WTC11 (cell line): Measurements from ENCODE around the gene PVALEF. TPM values are rescaled to one million over a fixed set of nuclear protein-coding genes. Genes with fewer than 3 reads are reported as not detected.

Experiments used
- ATAC-seq: fragments of 200-7000 bp; cut with Tn5 transposase; 2 replicates; pipeline ENCODE4 v1.10.0; 2021; ENCODE audit warnings: mild to moderate bottlenecking, moderate library complexity
- CTCF ChIA-PET: fragments of 300-600 bp; sonication (Branson Sonifier 250); formaldehyde crosslinking; loops from one replicate; lab custom pipeline; 2021; ENCODE audit warnings: antibody characterized with exemption; lab: Charles Lee
- POLR2A ChIA-PET: fragments of 350-600 bp; sonication (Branson Sonifier 250); formaldehyde crosslinking; loops from one replicate; lab custom pipeline; 2021; ENCODE audit warnings: antibody characterized with exemption; lab: Charles Lee
- DNase-seq: peaks from one replicate; pipeline ENCODE4 v3.0.0; 2021; ENCODE audit warnings: low spot score
- H3K27ac Mint-ChIP-seq: 2 replicates; pipeline ENCODE4 v1.8.0; 2021; ENCODE audit warnings: mixed read lengths
- H3K27me3 Mint-ChIP-seq: 2 replicates; pipeline ENCODE4 v1.8.0; 2021; ENCODE audit warnings: low read depth, mild to moderate bottlenecking, moderate library complexity, mixed read lengths
- H3K36me3 Mint-ChIP-seq: 2 replicates; pipeline ENCODE4 v1.8.0; 2021; ENCODE audit warnings: mixed read lengths
- H3K4me1 Mint-ChIP-seq: 2 replicates; pipeline ENCODE4 v1.8.0; 2022; ENCODE audit warnings: mixed read lengths
- H3K4me3 Mint-ChIP-seq: 2 replicates; pipeline ENCODE4 v1.8.0; 2021; ENCODE audit warnings: mild to moderate bottlenecking, moderate library complexity, mixed read lengths
- H3K9me3 Mint-ChIP-seq: 2 replicates; pipeline ENCODE4 v1.8.0; 2021; ENCODE audit warnings: mixed read lengths
- AFF4 ChIP-seq: sonication (generic); formaldehyde crosslinking; IDR thresholded peaks from 2 replicates; pipeline ENCODE4 v1.8.1; 2023; ENCODE audit warnings: mild to moderate bottlenecking, missing genetic modification reagents, borderline replicate concordance
- ETV6 ChIP-seq: sonication (generic); formaldehyde crosslinking; IDR thresholded peaks from 2 replicates; pipeline ENCODE4 v1.8.1; 2022; ENCODE audit warnings: mild to moderate bottlenecking, missing genetic modification reagents
- FOXP4 ChIP-seq: sonication (generic); formaldehyde crosslinking; IDR thresholded peaks from 2 replicates; pipeline ENCODE4 v1.8.0; 2022; ENCODE audit warnings: mild to moderate bottlenecking, missing genetic modification reagents
- JAZF1 ChIP-seq: fragments of 250-450 bp; sonication (Bioruptor Pico); IDR thresholded peaks from 2 replicates; pipeline ENCODE4 v1.9.0; 2021; ENCODE audit warnings: moderate library complexity, mild to moderate bottlenecking, inconsistent platforms
- KAT7 ChIP-seq: sonication (generic); formaldehyde crosslinking; IDR thresholded peaks from 2 replicates; pipeline ENCODE4 v1.8.1; 2023; ENCODE audit warnings: missing genetic modification reagents, mild to moderate bottlenecking, borderline replicate concordance
- MXD4 ChIP-seq: fragments of 250-450 bp; sonication (Bioruptor Pico); IDR thresholded peaks from 2 replicates; pipeline ENCODE4 v1.8.0; 2021; ENCODE audit warnings: mild to moderate bottlenecking, moderate library complexity, borderline replicate concordance
- MYBL2 ChIP-seq: sonication (generic); formaldehyde crosslinking; IDR thresholded peaks from 2 replicates; pipeline ENCODE4 v1.8.1; 2023; ENCODE audit warnings: mild to moderate bottlenecking, moderate library complexity, missing genetic modification reagents
- PRDM15 ChIP-seq: sonication (generic); formaldehyde crosslinking; IDR thresholded peaks from 2 replicates; pipeline ENCODE4 v1.8.0; 2022; ENCODE audit warnings: missing genetic modification reagents
- PREB ChIP-seq: sonication (generic); formaldehyde crosslinking; IDR thresholded peaks from 2 replicates; pipeline ENCODE4 v1.8.1; 2022; ENCODE audit warnings: mild to moderate bottlenecking, missing genetic modification reagents, moderate library complexity, borderline replicate concordance
- USF1 ChIP-seq: sonication (generic); formaldehyde crosslinking; IDR thresholded peaks from 2 replicates; pipeline ENCODE4 v1.8.0; 2022; ENCODE audit warnings: mild to moderate bottlenecking, missing genetic modification reagents
- USF2 ChIP-seq: sonication (generic); formaldehyde crosslinking; IDR thresholded peaks from 2 replicates; pipeline ENCODE4 v1.8.1; 2023; ENCODE audit warnings: mild to moderate bottlenecking, missing genetic modification reagents, moderate library complexity
- ZNF121 ChIP-seq: sonication (generic); formaldehyde crosslinking; IDR thresholded peaks from 2 replicates; pipeline ENCODE4 v1.8.0; 2023; ENCODE audit warnings: missing genetic modification reagents
- ZNF219 ChIP-seq: sonication (generic); formaldehyde crosslinking; IDR thresholded peaks from 2 replicates; pipeline ENCODE4 v1.8.0; 2023; ENCODE audit warnings: missing genetic modification reagents, mild to moderate bottlenecking, borderline replicate concordance
- ZNF425 ChIP-seq: fragments of 250-450 bp; sonication (Bioruptor Pico); conservative IDR thresholded peaks from 2 replicates; pipeline ENCODE4 v1.9.0; 2021; ENCODE audit warnings: mild to moderate bottlenecking
- ZNF532 ChIP-seq: fragments of 250-450 bp; sonication (Bioruptor Pico); IDR thresholded peaks from 2 replicates; pipeline ENCODE4 v1.9.0; 2021; ENCODE audit warnings: mild to moderate bottlenecking, borderline replicate concordance
- total RNA-seq: library from RNA; stranded (reverse); gene quantifications from 3 replicates; pipeline ENCODE4 v1.2.3, GENCODE V29; 2021

Gene PVALEF
- total RNA-seq, 1 experiment from 2014 or later, result not detected

GRCh38 chr17:81189670-81190530 lies 24.6 kb downstream of the PVALEF start:
- Mint-ChIP-seq H3K4me1 (no peaks in the 10 kb centered on the region), H3K36me3 (no peaks in the 10 kb centered on the region), H3K27ac (no peak overlapping the region), H3K9me3 (no peaks in the 10 kb centered on the region), H3K27me3 (no peaks in the 10 kb centered on the region), H3K4me3 (no peak overlapping the region)
- peak; percentile 41; the same call in 1 of the 2 replicates for ATAC-seq
- peak; percentile 49 for DNase-seq
- CTCF ChIA-PET, result interaction anchor here (0.8 to 2.1 kb wide), 6 partner anchors 10 to 67 kb away, joined by 3 to 8 read pairs (median 3); partner anchors contain the start of gene CEP131
- POLR2A ChIA-PET, result no interaction called here
- TF ChIP-seq FOXP4 (no peak), ETV6 (CRISPR knock-in tag) (no peak), MXD4 (CRISPR knock-in tag) (no peak), ZNF425 (CRISPR knock-in tag) (no peak), PRDM15 (no peak), MYBL2 (CRISPR knock-in tag) (no peak), USF2 (no peak), ZNF219 (CRISPR knock-in tag) (no peak), JAZF1 (CRISPR knock-in tag) (no peak), ZNF532 (no peak), PREB (no peak), AFF4 (CRISPR knock-in tag) (no peak), KAT7 (CRISPR knock-in tag) (no peak), USF1 (CRISPR knock-in tag) (no peak), ZNF121 (CRISPR knock-in tag) (no peak)
